ENCODE results near the gene ZHX3.

ZHX3 gene

GRCh38 chr20:41182296-41183212, 135.0 kb downstream of the ZHX3 start:
- no peak for DNase-seq

- DNase-seq, result no peak
Observed at GRCh38 chr20:41181567-41181966, 136.0 kb downstream of the ZHX3 start.

- DNase-seq, result no peak
Observed at GRCh38 chr20:41180599-41181333, 136.8 kb downstream of the ZHX3 start.

- no peak for DNase-seq
Observed at GRCh38 chr20:41179961-41180360, 137.6 kb downstream of the ZHX3 start.

GRCh38 chr20:41178904-41179432, 138.6 kb downstream of the ZHX3 start:
- DNase-seq, result no peak

DNA sequence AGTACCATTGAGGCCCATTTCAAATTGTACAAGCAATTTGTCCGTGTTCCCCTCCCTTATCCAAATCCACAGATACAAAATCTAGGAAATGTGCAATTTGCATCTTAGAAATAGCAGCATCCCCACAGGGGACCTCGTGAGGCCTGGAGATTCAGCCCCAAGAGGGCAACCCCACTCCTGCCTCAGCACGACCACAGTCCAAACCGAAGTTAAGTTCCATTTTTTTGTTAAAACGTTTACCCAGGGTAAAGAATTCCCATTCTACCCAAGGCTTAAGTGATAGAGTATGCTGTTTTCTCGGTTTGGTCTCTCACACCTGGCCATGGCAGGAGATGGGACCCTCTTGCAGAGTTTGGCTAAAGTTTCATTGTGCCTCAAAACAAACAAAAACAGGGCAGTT, 139.0 kb downstream of the ZHX3 start:
- DNase-seq, result no peak

DNA sequence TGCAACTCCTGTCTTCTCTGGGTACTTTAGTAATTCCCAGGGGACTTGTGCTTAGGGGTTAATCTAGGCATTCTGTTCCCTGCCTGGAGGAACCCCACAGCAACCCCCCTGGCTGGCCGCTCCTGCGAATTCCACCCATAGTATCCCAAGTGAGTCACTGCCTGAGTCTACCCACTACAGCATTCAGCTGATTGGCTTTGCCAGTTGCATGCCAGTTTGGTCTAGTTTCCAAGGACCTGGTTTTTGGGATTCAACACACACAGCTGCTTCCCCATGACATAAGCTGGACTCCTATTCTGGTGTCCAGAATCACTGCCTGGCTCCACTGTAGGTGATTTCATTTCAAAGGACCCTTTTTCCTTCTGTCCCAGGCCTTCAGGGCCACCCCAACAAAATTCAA, 139.9 kb downstream of the ZHX3 start:
- no peak for DNase-seq

- no peak for DNase-seq
Observed at GRCh38 chr20:41176711-41177552, 140.6 kb downstream of the ZHX3 start.

DNA sequence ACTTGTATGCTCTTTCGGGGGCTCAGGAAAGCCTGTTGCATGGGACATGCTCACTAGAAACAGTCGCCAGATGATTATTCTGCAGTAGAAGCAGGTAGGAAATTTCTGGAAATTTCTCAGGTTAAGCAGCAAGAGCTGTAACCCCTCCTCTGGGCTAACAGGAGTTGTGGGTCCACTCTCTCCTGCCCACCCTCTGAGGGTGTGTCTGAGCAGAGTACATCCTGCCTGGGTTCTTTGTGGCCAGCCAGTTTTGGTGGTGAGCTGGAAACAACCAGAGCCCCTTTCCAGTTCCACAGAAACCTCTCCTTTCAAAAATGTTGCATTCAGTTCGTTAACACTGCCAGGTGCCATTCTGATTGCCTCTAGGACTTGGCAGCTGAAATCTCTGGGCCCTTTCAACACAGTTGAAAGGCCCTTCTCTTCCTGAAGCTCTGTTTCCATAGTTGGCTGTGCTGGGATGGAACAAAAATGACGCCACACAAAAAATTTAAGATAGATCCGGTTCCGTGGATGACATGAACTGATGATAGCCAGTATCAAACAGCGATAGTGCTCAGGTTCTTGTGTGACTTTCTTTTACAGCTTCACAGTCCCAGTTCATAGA, 141.7 kb downstream of the ZHX3 start:
- no peak for DNase-seq

- no peak for DNase-seq
Observed at GRCh38 chr20:41175201-41175651, 142.3 kb downstream of the ZHX3 start.

DNA sequence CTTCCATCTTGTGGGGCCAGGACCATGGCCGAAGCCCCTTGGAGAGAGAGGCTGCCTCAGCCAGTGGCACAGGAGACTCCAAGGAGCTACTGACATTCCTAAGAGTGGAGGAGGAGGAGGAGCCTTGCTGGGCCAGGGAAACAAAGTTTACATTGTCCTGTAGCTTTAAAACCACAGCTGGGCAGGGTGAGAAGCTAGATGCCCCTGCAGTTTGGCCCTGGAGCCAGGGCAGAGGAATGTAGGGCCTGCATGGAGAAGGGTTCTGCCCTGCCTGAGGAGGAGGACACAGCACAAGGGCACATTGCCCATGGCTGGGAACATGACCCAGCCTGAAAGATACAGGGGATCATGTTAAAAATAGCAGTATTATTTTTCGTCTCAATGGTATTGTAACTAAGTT, 142.7 kb downstream of the ZHX3 start:
- DNase-seq, result no peak

GRCh38 chr20:41174373-41174772, 143.2 kb downstream of the ZHX3 start:
- DNase-seq, result no peak

DNA sequence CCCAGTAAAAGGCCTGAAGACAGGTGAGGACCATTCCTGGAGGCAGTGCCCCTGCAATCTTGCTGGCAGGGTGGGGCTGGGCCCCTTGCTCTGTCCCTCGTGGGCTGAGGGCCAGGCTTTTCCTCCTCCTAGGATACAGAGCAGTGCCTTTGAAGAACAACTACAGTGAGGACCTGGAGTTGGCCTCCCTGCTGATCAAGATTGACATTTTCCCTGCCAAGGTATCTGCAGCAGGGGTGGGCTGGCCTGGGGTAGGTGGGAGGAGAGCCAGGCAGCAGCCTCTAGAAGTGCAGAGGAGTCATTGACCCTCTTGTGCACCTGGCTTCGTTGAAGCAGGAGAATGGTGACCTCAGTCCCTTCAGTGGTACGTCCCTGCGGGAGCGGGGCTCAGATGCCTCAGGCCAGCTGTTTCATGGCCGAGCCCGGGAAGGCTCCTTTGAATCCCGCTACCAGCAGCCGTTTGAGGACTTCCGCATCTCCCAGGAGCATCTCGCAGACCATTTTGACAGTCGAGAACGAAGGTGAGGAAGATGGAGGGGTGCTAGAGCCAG, 143.7 kb downstream of the ZHX3 start:
- DNase-seq, result peak; percentile 0

- peak; percentile 68 for DNase-seq
Observed at GRCh38 chr20:41173161-41173721, 144.3 kb downstream of the ZHX3 start.

DNA sequence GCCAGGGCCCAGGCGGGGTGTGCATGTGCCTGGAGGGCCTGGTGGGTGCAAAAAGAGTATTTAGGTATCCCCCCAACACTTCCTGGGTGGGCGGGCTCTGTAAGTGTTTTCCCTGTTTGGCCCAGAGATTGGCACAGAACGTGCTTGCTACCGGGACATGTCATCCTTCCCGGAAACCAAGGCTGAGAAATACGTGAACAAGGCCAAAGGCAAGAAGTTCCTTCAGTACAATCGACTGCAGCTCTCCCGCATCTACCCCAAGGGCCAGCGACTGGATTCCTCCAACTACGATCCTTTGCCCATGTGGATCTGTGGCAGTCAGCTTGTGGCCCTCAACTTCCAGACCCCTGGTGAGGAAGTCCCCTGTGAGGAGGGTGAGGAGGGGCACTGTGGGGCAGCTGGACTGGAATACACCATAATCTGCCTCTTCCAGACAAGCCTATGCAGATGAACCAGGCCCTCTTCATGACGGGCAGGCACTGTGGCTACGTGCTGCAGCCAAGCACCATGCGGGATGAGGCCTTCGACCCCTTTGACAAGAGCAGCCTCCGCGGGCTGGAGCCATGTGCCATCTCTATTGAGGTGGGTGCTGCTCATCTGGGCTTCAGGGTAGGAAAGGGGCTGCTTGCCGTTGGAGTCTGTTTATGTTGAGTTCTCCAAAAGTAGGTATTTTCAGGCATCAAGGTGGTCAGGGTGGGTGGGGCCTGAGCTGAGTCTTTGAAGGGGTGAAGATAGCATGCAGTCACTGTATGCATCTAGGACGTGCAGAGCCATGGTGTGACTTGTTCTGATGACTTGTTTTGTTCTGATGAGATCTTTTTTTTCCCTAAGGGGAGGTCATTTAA, 145.0 kb downstream of the ZHX3 start:
- DNase-seq, result peak; percentile 0

GRCh38 chr20:41171736-41172295, 145.7 kb downstream of the ZHX3 start:
- DNase-seq, result no peak

GRCh38 chr20:41170386-41171105, 147.0 kb downstream of the ZHX3 start:
- peak; percentile 1 for DNase-seq

- no peak for DNase-seq
Observed at GRCh38 chr20:41169791-41170351, 147.7 kb downstream of the ZHX3 start.

GRCh38 chr20:41169162-41169690, 148.3 kb downstream of the ZHX3 start:
- DNase-seq, result no peak

Measured in activated naive CD4-positive, alpha-beta T cell treated with Interleukin-2 at 50 U/mL for 16 hours (primary cell).